ENCODE results near the gene TXNDC11.

DNA sequence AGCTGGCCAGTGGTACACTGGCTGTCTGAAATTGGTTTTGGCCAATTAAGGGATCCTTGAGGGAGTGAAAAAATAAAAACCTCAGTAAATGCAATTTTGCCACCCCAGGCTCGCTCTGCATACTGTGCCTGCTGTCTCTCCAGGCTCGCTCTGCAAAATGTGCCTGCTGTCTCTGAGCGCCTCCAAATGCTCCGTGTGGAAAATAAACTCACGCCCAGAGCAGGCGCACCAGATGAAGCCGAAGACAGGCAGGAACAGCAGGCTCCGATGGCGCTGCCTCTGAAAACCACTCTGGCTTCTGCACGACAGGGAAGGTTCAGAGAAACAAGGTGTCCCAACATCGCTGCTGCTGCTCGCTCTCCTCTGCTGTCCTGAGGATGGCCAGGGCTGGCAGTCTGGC, 45.3 kb downstream of the TXNDC11 start:
- TF ChIP-seq GATA2 (IDR thresholded peaks at IDR 0.05; ENCODE audit: low read depth, low read length) (no peak), GATA3 (IDR thresholded peaks at IDR 0.05; ENCODE audit: low read depth, low read length) (no peak)

Measured in SH-SY5Y (cell line).